GM04504 (cell line): Measurements from ENCODE around the gene PCSK2.

Source experiments
- DNase-seq: peaks from one replicate; pipeline ENCODE4 v3.0.0-alpha.2; 2012; ENCODE audit warnings: low read depth

The PCSK2 gene

GRCh38 chr20:17395729-17396128 is 168.9 kb downstream of the PCSK2 start:
- DNase-seq, result no peak

GRCh38 chr20:17399303-17399985 is 172.6 kb downstream of the PCSK2 start:
- DNase-seq, result no peak

- no peak for DNase-seq
These were observed 176.6 kb downstream of the PCSK2 start for GRCh38 chr20:17403461-17403860.

GRCh38 chr20:17406051-17406590 is 179.3 kb downstream of the PCSK2 start:
- no peak for DNase-seq

GRCh38 chr20:17407550-17407949 is 180.7 kb downstream of the PCSK2 start:
- no peak for DNase-seq

- DNase-seq, result no peak
These were observed 190.4 kb downstream of the PCSK2 start for GRCh38 chr20:17417225-17417624.

GRCh38 chr20:17418737-17419136 is 191.9 kb downstream of the PCSK2 start:
- DNase-seq, result no peak

GRCh38 chr20:17419479-17420041 is 192.7 kb downstream of the PCSK2 start:
- no peak for DNase-seq

- DNase-seq, result no peak
These were observed 194.7 kb downstream of the PCSK2 start for GRCh38 chr20:17421493-17421892.

- no peak for DNase-seq
These were observed 196.9 kb downstream of the PCSK2 start for GRCh38 chr20:17423782-17424181.

GRCh38 chr20:17427638-17428037 is 200.8 kb downstream of the PCSK2 start:
- no peak for DNase-seq

- no peak for DNase-seq
These were observed 203.5 kb downstream of the PCSK2 start for GRCh38 chr20:17430125-17430950.

- peak; percentile 17 for DNase-seq
These were observed 205.0 kb downstream of the PCSK2 start for GRCh38 chr20:17431621-17432364.

- no peak for DNase-seq
These were observed 209.8 kb downstream of the PCSK2 start for GRCh38 chr20:17436664-17437063.

GRCh38 chr20:17437251-17437650 is 210.4 kb downstream of the PCSK2 start:
- DNase-seq, result no peak

GRCh38 chr20:17438436-17439039 is 211.7 kb downstream of the PCSK2 start:
- DNase-seq, result no peak

- DNase-seq, result no peak
These were observed 212.9 kb downstream of the PCSK2 start for GRCh38 chr20:17439616-17440296.

- no peak for DNase-seq
These were observed 214.9 kb downstream of the PCSK2 start for GRCh38 chr20:17441745-17442144.

- no peak for DNase-seq
These were observed 215.7 kb downstream of the PCSK2 start for GRCh38 chr20:17442588-17442987.

- no peak for DNase-seq
These were observed 216.5 kb downstream of the PCSK2 start for GRCh38 chr20:17443131-17443858.
